ENCODE results near the gene RTF1.

Gene RTF1

GRCh38 chr15:41401904-41402267 is 15.0 kb upstream of the RTF1 start:
- Histone ChIP-seq H3K36me3 (ENCODE audit: insufficient read depth, low read length) (no peaks in the 10 kb centered on the region; the same call in 1 of the 2 replicates), H3K9ac (ENCODE audit: insufficient read length) (peak overlapping the region; percentile 95), H3K27ac (peak overlapping the region; percentile 73; the same call in 1 of the 2 replicates), H3K9me3 (ENCODE audit: low read depth, low read length) (no peaks in the 10 kb centered on the region), H3K4me3 (peak overlapping the region; percentile 90)
- no peak for DNase-seq (ENCODE audit: low read depth, low spot score)
- TF ChIP-seq FOXP2 (optimal IDR thresholded peaks at IDR 0.05; ENCODE audit: control extremely low read depth, extremely low read length, insufficient read depth) (no peak), POLR2AphosphoS5 (IDR thresholded peaks at IDR 0.05; ENCODE audit: borderline replicate concordance, low read depth, low read length) (no peak), EZH2 (IDR thresholded peaks at IDR 0.05) (no peak)

GRCh38 chr15:41407341-41407740 is 9.6 kb upstream of the RTF1 start:
- H3K4me3 ChIP-seq: no peak overlapping the region
- TF ChIP-seq POLR2AphosphoS5 (IDR thresholded peaks at IDR 0.05; ENCODE audit: borderline replicate concordance, low read depth, low read length) (no peak), FOXP2 (optimal IDR thresholded peaks at IDR 0.05; ENCODE audit: control extremely low read depth, extremely low read length, insufficient read depth) (no peak), EZH2 (IDR thresholded peaks at IDR 0.05) (no peak)
- no peak overlapping the region for H3K9ac ChIP-seq (ENCODE audit: insufficient read length)
- no peaks in the 10 kb centered on the region for H3K36me3 ChIP-seq (ENCODE audit: insufficient read depth, low read length)
- no peak for DNase-seq (ENCODE audit: low read depth, low spot score)
- H3K27ac ChIP-seq: no peak overlapping the region
- no peaks in the 10 kb centered on the region for H3K9me3 ChIP-seq (ENCODE audit: low read depth, low read length)

GRCh38 chr15:41408234-41408641 is 8.7 kb upstream of the RTF1 start:
- Histone ChIP-seq H3K27ac (no peak overlapping the region), H3K4me3 (no peak overlapping the region), H3K36me3 (ENCODE audit: insufficient read depth, low read length) (no peaks in the 10 kb centered on the region), H3K9me3 (ENCODE audit: low read depth, low read length) (no peaks in the 10 kb centered on the region), H3K9ac (ENCODE audit: insufficient read length) (no peak overlapping the region)
- no peak for TF ChIP-seq FOXP2 (optimal IDR thresholded peaks at IDR 0.05; ENCODE audit: control extremely low read depth, extremely low read length, insufficient read depth)
- no peak for DNase-seq (ENCODE audit: low read depth, low spot score)

- Histone ChIP-seq H3K4me3 (no peak overlapping the region), H3K9me3 (ENCODE audit: low read depth, low read length) (no peaks in the 10 kb centered on the region), H3K9ac (ENCODE audit: insufficient read length) (no peak overlapping the region), H3K36me3 (ENCODE audit: insufficient read depth, low read length) (no peaks in the 10 kb centered on the region), H3K27ac (no peak overlapping the region)
- TF ChIP-seq EZH2 (IDR thresholded peaks at IDR 0.05) (no peak), POLR2AphosphoS5 (IDR thresholded peaks at IDR 0.05; ENCODE audit: borderline replicate concordance, low read depth, low read length) (no peak), FOXP2 (optimal IDR thresholded peaks at IDR 0.05; ENCODE audit: control extremely low read depth, extremely low read length, insufficient read depth) (no peak)
- no peak for DNase-seq (ENCODE audit: low read depth, low spot score)
Measured at GRCh38 chr15:41411031-41411430, 5.9 kb upstream of the RTF1 start.

GRCh38 chr15:41411441-41411840 is 5.5 kb upstream of the RTF1 start:
- DNase-seq (ENCODE audit: low read depth, low spot score): no peak
- no peak for TF ChIP-seq POLR2AphosphoS5 (IDR thresholded peaks at IDR 0.05; ENCODE audit: borderline replicate concordance, low read depth, low read length)
- no peak for TF ChIP-seq FOXP2 (optimal IDR thresholded peaks at IDR 0.05; ENCODE audit: control extremely low read depth, extremely low read length, insufficient read depth)
- no peak for TF ChIP-seq EZH2 (IDR thresholded peaks at IDR 0.05)
- Histone ChIP-seq H3K36me3 (ENCODE audit: insufficient read depth, low read length) (no peaks in the 10 kb centered on the region), H3K9ac (ENCODE audit: insufficient read length) (no peak overlapping the region), H3K27ac (no peak overlapping the region), H3K4me3 (no peak overlapping the region), H3K9me3 (ENCODE audit: low read depth, low read length) (no peaks in the 10 kb centered on the region)

- no peak overlapping the region; the same call in 1 of the 2 replicates for H3K27ac ChIP-seq
Measured at GRCh38 chr15:41416128-41416741, 660 bp upstream of the RTF1 start.

GRCh38 chr15:41417418-41418195 is 712 bp downstream of the RTF1 start:
- peak overlapping the region; percentile 99 for H3K4me3 ChIP-seq
- H3K9me3 ChIP-seq (ENCODE audit: low read depth, low read length): no peaks in the 10 kb centered on the region
- H3K27ac ChIP-seq: no peak overlapping the region
- no peaks in the 10 kb centered on the region for H3K36me3 ChIP-seq (ENCODE audit: insufficient read depth, low read length)
- DNase-seq (ENCODE audit: low read depth, low spot score): no peak
- TF ChIP-seq POLR2AphosphoS5 (IDR thresholded peaks at IDR 0.05; ENCODE audit: borderline replicate concordance, low read depth, low read length): no peak
- no peak for TF ChIP-seq EZH2 (IDR thresholded peaks at IDR 0.05)
- TF ChIP-seq FOXP2 (optimal IDR thresholded peaks at IDR 0.05; ENCODE audit: control extremely low read depth, extremely low read length, insufficient read depth): no peak
- H3K9ac ChIP-seq (ENCODE audit: insufficient read length): peak overlapping the region; percentile 90

More at GRCh38 chr15:41416128-41416741, 660 bp upstream of the RTF1 start:
- no peaks in the 10 kb centered on the region for H3K36me3 ChIP-seq (ENCODE audit: insufficient read depth, low read length)
- TF ChIP-seq POLR2AphosphoS5 (IDR thresholded peaks at IDR 0.05; ENCODE audit: borderline replicate concordance, low read depth, low read length): no peak
- TF ChIP-seq FOXP2 (optimal IDR thresholded peaks at IDR 0.05; ENCODE audit: control extremely low read depth, extremely low read length, insufficient read depth): no peak
- TF ChIP-seq EZH2 (IDR thresholded peaks at IDR 0.05): no peak
- peak overlapping the region; percentile 96 for H3K9ac ChIP-seq (ENCODE audit: insufficient read length)
- H3K4me3 ChIP-seq: peak overlapping the region; percentile 99
- DNase-seq (ENCODE audit: low read depth, low spot score): no peak
- no peaks in the 10 kb centered on the region for H3K9me3 ChIP-seq (ENCODE audit: low read depth, low read length)

- DNase-seq (ENCODE audit: low read depth, low spot score): no peak
- no peak for TF ChIP-seq EZH2 (IDR thresholded peaks at IDR 0.05)
- no peak for TF ChIP-seq POLR2AphosphoS5 (IDR thresholded peaks at IDR 0.05; ENCODE audit: borderline replicate concordance, low read depth, low read length)
- no peak for TF ChIP-seq FOXP2 (optimal IDR thresholded peaks at IDR 0.05; ENCODE audit: control extremely low read depth, extremely low read length, insufficient read depth)
- H3K9me3 ChIP-seq (ENCODE audit: low read depth, low read length): no peaks in the 10 kb centered on the region
- no peak overlapping the region for H3K4me3 ChIP-seq
- H3K9ac ChIP-seq (ENCODE audit: insufficient read length): no peak overlapping the region
- H3K36me3 ChIP-seq (ENCODE audit: insufficient read depth, low read length): no peaks in the 10 kb centered on the region; the same call in 1 of the 2 replicates
- H3K27ac ChIP-seq: no peak overlapping the region
Measured at GRCh38 chr15:41423979-41424659, 7.2 kb downstream of the RTF1 start.

Data from SK-N-MC (cell line).